ENCODE results near the gene ZSWIM6. TPM values are rescaled to one million over a fixed set of nuclear protein-coding genes. Genes with fewer than 3 reads are reported as not detected.
A peak's percentile ranks its signal among the peaks of the same experiment; 100 is the strongest.

The ZSWIM6 gene
- polyA plus RNA-seq, 1 of the 3 experiments (the other 2 are of a cell fraction), result 7.4 TPM

DNA sequence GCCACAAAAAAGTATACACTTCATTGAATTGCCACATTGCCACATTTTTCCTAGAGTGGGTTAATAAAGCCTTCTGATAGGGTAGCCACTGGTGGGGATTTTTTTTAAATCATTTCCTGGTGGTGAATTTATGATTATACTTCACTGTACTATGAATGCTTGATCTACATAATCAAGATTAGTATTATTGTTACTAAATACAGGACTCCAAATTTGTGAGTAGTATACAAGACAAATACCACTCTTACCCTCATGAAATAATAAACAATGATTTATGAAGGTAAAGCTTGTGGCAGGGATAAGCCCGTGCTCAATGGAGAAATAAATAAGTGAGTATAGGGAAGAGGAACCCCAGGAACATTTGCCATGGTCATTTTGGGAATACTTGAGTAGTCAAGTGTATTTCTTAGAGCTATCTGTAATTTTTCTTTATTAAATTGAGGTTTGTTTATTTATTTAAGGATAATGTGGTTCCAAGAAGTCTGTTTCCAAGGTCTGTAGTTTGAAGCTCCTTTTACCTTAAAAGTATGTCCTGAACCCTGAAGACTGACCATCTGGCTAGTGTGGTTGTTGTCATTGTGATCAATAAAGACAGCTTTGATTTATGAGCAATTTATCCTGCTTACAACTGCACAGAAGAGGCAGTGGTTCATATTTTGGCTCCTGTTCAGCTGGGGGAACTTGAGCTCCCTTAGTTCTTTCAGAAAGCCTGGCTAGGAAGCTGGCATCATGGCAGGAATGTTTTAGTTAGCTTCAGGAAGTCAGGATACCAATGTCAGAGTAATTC is 118.6 kb downstream of the ZSWIM6 start (continued):
- TF ChIP-seq SMC3 (IDR thresholded peaks at IDR 0.05; ENCODE audit: low read depth, low read length) (no peak), RFX5 (IDR thresholded peaks at IDR 0.05; ENCODE audit: low read length) (no peak), JUND (IDR thresholded peaks at IDR 0.05) (peak; percentile 98), YY1 (IDR thresholded peaks at IDR 0.05; ENCODE audit: low read depth) (0 out of 2 replicates have a peak, but pooled peaks have one; percentile 45), NFIC (IDR thresholded peaks at IDR 0.05; ENCODE audit: borderline replicate concordance) (peak; percentile 99), CHD2 (IDR thresholded peaks at IDR 0.05; ENCODE audit: low read length, partially characterized antibody) (no peak), RCOR1 (IDR thresholded peaks at IDR 0.05; ENCODE audit: low read length) (peak; percentile 58; the same call in 1 of the 2 replicates), NRF1 (IDR thresholded peaks at IDR 0.05; ENCODE audit: low read depth, low read length) (no peak)
- TF ChIP-seq, protein P1, sequence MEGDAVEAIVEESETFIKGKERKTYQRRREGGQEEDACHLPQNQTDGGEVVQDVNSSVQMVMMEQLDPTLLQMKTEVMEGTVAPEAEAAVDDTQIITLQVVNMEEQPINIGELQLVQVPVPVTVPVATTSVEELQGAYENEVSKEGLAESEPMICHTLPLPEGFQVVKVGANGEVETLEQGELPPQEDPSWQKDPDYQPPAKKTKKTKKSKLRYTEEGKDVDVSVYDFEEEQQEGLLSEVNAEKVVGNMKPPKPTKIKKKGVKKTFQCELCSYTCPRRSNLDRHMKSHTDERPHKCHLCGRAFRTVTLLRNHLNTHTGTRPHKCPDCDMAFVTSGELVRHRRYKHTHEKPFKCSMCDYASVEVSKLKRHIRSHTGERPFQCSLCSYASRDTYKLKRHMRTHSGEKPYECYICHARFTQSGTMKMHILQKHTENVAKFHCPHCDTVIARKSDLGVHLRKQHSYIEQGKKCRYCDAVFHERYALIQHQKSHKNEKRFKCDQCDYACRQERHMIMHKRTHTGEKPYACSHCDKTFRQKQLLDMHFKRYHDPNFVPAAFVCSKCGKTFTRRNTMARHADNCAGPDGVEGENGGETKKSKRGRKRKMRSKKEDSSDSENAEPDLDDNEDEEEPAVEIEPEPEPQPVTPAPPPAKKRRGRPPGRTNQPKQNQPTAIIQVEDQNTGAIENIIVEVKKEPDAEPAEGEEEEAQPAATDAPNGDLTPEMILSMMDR (IDR thresholded peaks at IDR 0.05), result no peak
- TF ChIP-seq, protein P2, sequence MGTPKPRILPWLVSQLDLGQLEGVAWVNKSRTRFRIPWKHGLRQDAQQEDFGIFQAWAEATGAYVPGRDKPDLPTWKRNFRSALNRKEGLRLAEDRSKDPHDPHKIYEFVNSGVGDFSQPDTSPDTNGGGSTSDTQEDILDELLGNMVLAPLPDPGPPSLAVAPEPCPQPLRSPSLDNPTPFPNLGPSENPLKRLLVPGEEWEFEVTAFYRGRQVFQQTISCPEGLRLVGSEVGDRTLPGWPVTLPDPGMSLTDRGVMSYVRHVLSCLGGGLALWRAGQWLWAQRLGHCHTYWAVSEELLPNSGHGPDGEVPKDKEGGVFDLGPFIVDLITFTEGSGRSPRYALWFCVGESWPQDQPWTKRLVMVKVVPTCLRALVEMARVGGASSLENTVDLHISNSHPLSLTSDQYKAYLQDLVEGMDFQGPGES (IDR thresholded peaks at IDR 0.05; ENCODE audit: low read depth, low read length), result no peak

DNA sequence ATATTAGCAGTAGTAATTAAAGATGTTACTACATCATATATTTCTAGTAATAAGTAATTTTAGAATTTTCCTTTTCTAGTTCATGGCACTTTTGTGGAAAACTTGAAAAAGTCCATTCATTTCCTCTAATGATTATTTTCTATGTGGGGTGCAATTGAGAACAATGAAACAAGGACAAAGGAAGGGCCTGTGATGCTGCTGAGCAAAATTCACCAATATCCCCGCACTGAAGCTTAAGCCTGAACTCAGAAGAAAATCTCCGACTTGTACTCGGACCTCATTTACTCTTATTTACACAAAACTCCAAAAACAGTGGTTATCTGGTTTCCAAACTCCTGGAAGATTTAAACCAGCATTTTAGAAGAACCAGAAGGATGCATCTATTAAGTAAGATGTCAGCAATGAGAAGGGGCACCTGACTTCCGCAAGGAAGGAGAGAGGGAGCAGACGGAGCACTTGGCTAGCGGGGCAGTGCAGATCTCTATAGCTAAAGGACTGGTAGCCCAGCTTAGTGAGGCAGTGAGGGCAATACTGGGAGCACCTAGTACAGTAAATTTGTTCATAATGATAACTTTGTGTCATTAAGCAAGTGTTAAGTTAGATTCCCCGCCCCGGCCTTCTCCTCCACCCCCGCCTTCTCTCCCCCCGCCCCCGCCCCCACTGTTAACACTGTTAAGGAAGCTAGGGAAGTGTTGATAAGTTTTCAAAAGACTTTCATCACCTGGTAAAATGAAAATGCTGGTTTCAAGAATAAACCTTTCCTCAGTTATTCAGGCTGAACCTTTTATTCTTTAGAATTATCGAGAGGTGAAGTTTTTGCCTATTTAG is 123.3 kb downstream of the ZSWIM6 start:
- H3K4me2 ChIP-seq, result no peak overlapping the region
- POLR2A ChIA-PET, result no interaction called here
- H3K4me1 ChIP-seq (ENCODE audit: control insufficient read depth in 1 of 2, insufficient read depth in 2 of 2, low read depth in 1 of 2, low read length in 1 of 2), result peaks cover 4 to 12% of the 10 kb centered on the region in 2 experiments
- H3K9ac ChIP-seq, result no peak overlapping the region
- peaks cover 24% of the 10 kb centered on the region for H3F3A ChIP-seq (replicated peaks; ENCODE audit: insufficient read depth)
- DNase-seq, result no peak
- no peaks in the 10 kb centered on the region for H3K9me2 ChIP-seq
- no peak overlapping the region for H2AFZ ChIP-seq (ENCODE audit: low read depth)
- no peaks in the 10 kb centered on the region for H3K9me3 ChIP-seq
- no peak overlapping the region for H3K4me3 ChIP-seq (ENCODE audit: low read depth in 2 of 2, low read length in 1 of 2)
- H3K27me3 ChIP-seq (ENCODE audit: insufficient read depth), result no peaks in the 10 kb centered on the region
- H3K27ac ChIP-seq (ENCODE audit: low read depth in 2 of 2, low read length in 1 of 2), result no peak overlapping the region
- CTCF ChIA-PET, result no interaction called here
- H4K20me1 ChIP-seq (ENCODE audit: insufficient read depth), result peaks cover 12% of the 10 kb centered on the region
- peaks cover 74% of the 10 kb centered on the region for H3K79me2 ChIP-seq (ENCODE audit: insufficient read depth)
- no peaks in the 10 kb centered on the region for H3K36me3 ChIP-seq (replicated peaks in 1 of 2; ENCODE audit: control insufficient read depth in 1 of 2, insufficient read depth in 2 of 2, low read length in 1 of 2)
- WGBS (ENCODE audit: low lambda C conversion rate), result 95% methylated on average over 12 of the region's 12 CpGs
- TF ChIP-seq TAF1 (IDR thresholded peaks at IDR 0.05; ENCODE audit: borderline replicate concordance, low read depth, low read length) (no peak), SMC3 (IDR thresholded peaks at IDR 0.05; ENCODE audit: low read depth, low read length) (no peak), CHD2 (IDR thresholded peaks at IDR 0.05; ENCODE audit: low read length, partially characterized antibody) (no peak), MEF2A (IDR thresholded peaks at IDR 0.05; ENCODE audit: borderline replicate concordance, low read depth) (no peak), FOSL2 (IDR thresholded peaks at IDR 0.05; ENCODE audit: borderline replicate concordance, low read depth) (no peak), POLR2AphosphoS5 (IDR thresholded peaks at IDR 0.05; ENCODE audit: low read depth, low read length) (no peak), FOXJ3 (CRISPR knock-in tag; IDR thresholded peaks at IDR 0.05) (no peak), EP300 (IDR thresholded peaks at IDR 0.05; ENCODE audit: borderline replicate concordance in 1 of 2, low read depth in 1 of 2, low read length in 1 of 2) (no peak), GATA2 (CRISPR knock-in tag; IDR thresholded peaks at IDR 0.05) (no peak), NFIC (IDR thresholded peaks at IDR 0.05; ENCODE audit: borderline replicate concordance) (no peak), YY1 (IDR thresholded peaks at IDR 0.05; ENCODE audit: low read depth) (no peak)
- TF ChIP-seq, protein P3, sequence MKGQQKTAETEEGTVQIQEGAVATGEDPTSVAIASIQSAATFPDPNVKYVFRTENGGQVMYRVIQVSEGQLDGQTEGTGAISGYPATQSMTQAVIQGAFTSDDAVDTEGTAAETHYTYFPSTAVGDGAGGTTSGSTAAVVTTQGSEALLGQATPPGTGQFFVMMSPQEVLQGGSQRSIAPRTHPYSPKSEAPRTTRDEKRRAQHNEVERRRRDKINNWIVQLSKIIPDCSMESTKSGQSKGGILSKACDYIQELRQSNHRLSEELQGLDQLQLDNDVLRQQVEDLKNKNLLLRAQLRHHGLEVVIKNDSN (IDR thresholded peaks at IDR 0.05; ENCODE audit: borderline replicate concordance, low read depth), result no peak
- TF ChIP-seq, protein P4, sequence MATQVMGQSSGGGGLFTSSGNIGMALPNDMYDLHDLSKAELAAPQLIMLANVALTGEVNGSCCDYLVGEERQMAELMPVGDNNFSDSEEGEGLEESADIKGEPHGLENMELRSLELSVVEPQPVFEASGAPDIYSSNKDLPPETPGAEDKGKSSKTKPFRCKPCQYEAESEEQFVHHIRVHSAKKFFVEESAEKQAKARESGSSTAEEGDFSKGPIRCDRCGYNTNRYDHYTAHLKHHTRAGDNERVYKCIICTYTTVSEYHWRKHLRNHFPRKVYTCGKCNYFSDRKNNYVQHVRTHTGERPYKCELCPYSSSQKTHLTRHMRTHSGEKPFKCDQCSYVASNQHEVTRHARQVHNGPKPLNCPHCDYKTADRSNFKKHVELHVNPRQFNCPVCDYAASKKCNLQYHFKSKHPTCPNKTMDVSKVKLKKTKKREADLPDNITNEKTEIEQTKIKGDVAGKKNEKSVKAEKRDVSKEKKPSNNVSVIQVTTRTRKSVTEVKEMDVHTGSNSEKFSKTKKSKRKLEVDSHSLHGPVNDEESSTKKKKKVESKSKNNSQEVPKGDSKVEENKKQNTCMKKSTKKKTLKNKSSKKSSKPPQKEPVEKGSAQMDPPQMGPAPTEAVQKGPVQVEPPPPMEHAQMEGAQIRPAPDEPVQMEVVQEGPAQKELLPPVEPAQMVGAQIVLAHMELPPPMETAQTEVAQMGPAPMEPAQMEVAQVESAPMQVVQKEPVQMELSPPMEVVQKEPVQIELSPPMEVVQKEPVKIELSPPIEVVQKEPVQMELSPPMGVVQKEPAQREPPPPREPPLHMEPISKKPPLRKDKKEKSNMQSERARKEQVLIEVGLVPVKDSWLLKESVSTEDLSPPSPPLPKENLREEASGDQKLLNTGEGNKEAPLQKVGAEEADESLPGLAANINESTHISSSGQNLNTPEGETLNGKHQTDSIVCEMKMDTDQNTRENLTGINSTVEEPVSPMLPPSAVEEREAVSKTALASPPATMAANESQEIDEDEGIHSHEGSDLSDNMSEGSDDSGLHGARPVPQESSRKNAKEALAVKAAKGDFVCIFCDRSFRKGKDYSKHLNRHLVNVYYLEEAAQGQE (IDR thresholded peaks at IDR 0.05; ENCODE audit: low read depth, low read length), result no peak
- TF ChIP-seq, protein P5, sequence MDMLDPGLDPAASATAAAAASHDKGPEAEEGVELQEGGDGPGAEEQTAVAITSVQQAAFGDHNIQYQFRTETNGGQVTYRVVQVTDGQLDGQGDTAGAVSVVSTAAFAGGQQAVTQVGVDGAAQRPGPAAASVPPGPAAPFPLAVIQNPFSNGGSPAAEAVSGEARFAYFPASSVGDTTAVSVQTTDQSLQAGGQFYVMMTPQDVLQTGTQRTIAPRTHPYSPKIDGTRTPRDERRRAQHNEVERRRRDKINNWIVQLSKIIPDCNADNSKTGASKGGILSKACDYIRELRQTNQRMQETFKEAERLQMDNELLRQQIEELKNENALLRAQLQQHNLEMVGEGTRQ (IDR thresholded peaks at IDR 0.05; ENCODE audit: borderline replicate concordance, low read depth, low read length), result no peak

Data from SK-N-SH (cell line).